MCF 10A (cell line): ENCODE measurements around the gene ZC3HAV1. TPM values are rescaled to one million over a fixed set of nuclear protein-coding genes. Genes with fewer than 3 reads are reported as not detected.

ENCODE experiments used
- BruUV-seq: library from RNA; stranded (reverse); fragments of 400-500 nt; replicated peaks from 2 replicates; lab custom pipeline; 2021; lab: Mats Ljungman, UMichigan
- CTCF ChIA-PET: fragments of 300-600 bp; sonication (Branson Sonifier 250); formaldehyde crosslinking; extraction: SDS; loops from one replicate; lab custom pipeline; 2021; ENCODE audit warnings: antibody characterized with exemption, inconsistent platforms; lab: Yijun Ruan, JAX
- POLR2A ChIA-PET: fragments of 300-600, 350-650 bp; sonication (Branson Sonifier 250); formaldehyde crosslinking; extraction: SDS; loops from one replicate; lab custom pipeline; 2020; ENCODE audit warnings: antibody characterized with exemption, inconsistent platforms; lab: Yijun Ruan, JAX
- DNase-seq: peaks from one replicate; pipeline ENCODE4 v3.0.0-alpha.2; 2018; ENCODE audit not compliant: unreplicated experiment
- H3K27ac Mint-ChIP-seq: one replicate; pipeline ENCODE4 v1.8.0; 2022; ENCODE audit warnings: mild to moderate bottlenecking, low read depth, mixed read lengths; ENCODE audit not compliant: unreplicated experiment
- H3K27me3 Mint-ChIP-seq: one replicate; pipeline ENCODE4 v1.8.0; 2022; ENCODE audit warnings: mixed read lengths; ENCODE audit not compliant: insufficient read depth, unreplicated experiment
- H3K36me3 Mint-ChIP-seq: one replicate; pipeline ENCODE4 v1.8.0; 2022; ENCODE audit warnings: mild to moderate bottlenecking, moderate library complexity, mixed read lengths; ENCODE audit not compliant: insufficient read depth, unreplicated experiment
- H3K4me1 Mint-ChIP-seq: one replicate; pipeline ENCODE4 v1.8.0; 2022; ENCODE audit warnings: mixed read lengths; ENCODE audit not compliant: insufficient read depth, unreplicated experiment
- H3K4me3 Mint-ChIP-seq: one replicate; pipeline ENCODE4 v1.8.0; 2022; ENCODE audit warnings: mild to moderate bottlenecking, moderate library complexity, mixed read lengths; ENCODE audit not compliant: unreplicated experiment
- H3K9me3 Mint-ChIP-seq: one replicate; pipeline ENCODE4 v1.8.0; 2022; ENCODE audit warnings: mixed read lengths; ENCODE audit not compliant: unreplicated experiment
- CTCF ChIP-seq: fragments of 200-600 bp; IDR thresholded peaks from one replicate; pipeline ENCODE4 v1.8.0; 2022; ENCODE audit warnings: antibody characterized with exemption, mild to moderate bottlenecking; ENCODE audit not compliant: unreplicated experiment
- intact Hi-C: fragments of 100-400 bp; cut with micrococcal nuclease; formaldehyde crosslinking; loops from 2 replicates; pipeline ENCODE4 v1.14.1; 2022
- total RNA-seq: library from RNA; stranded (reverse); gene quantifications from 2 replicates; pipeline ENCODE4 v1.2.3, GENCODE V29; 2022

The ZC3HAV1 gene
- total RNA-seq, 1 experiment from 2014 or later, result 14.2 TPM

- no peak overlapping the region for H3K27ac Mint-ChIP-seq
- peaks cover 20% of the 10 kb centered on the region for H3K4me1 Mint-ChIP-seq
- BruUV-seq, result no TSS peak
- intact Hi-C loops, result no loop called here
- no peak for TF ChIP-seq CTCF
- ChIA-PET POLR2A (no interaction called here), CTCF (no interaction called here)
- no peaks in the 10 kb centered on the region for H3K27me3 Mint-ChIP-seq
- no peak for DNase-seq
- no peak overlapping the region for H3K4me3 Mint-ChIP-seq
- H3K9me3 Mint-ChIP-seq, result no peaks in the 10 kb centered on the region
- no peaks in the 10 kb centered on the region for H3K36me3 Mint-ChIP-seq
These were observed 70.8 kb downstream of the ZC3HAV1 start for GRCh38 chr7:139038691-139039090.

GRCh38 chr7:139036901-139037300, 72.6 kb downstream of the ZC3HAV1 start:
- CTCF ChIA-PET, result interaction anchor here (0.6 to 2.5 kb wide), 5 partner anchors 8 to 155 kb away, joined by 3 to 12 read pairs (median 3); no protein-coding TSS in a partner anchor
- BruUV-seq, result no TSS peak
- intact Hi-C loops, result no loop called here
- peaks cover 21% of the 10 kb centered on the region for H3K4me1 Mint-ChIP-seq
- DNase-seq, result peak; percentile 39
- no peak overlapping the region for H3K27ac Mint-ChIP-seq
- peaks cover 11% of the 10 kb centered on the region for H3K36me3 Mint-ChIP-seq
- no peak for TF ChIP-seq CTCF
- H3K9me3 Mint-ChIP-seq, result no peaks in the 10 kb centered on the region
- H3K4me3 Mint-ChIP-seq, result no peak overlapping the region
- H3K27me3 Mint-ChIP-seq, result no peaks in the 10 kb centered on the region
- POLR2A ChIA-PET, result interaction anchor here (0.5 to 2.1 kb wide), 7 partner anchors 12 to 155 kb away, joined by 3 to 6 read pairs (median 3); no protein-coding TSS in a partner anchor

- TF ChIP-seq CTCF, result no peak
- Mint-ChIP-seq H3K27ac (peak within 1 kb of the TSS; percentile 85), H3K9me3 (no peaks in the 10 kb centered on the region), H3K4me1 (peaks cover 21% of the 10 kb centered on the region), H3K27me3 (no peaks in the 10 kb centered on the region), H3K4me3 (peak within 1 kb of the TSS; percentile 73), H3K36me3 (peaks cover 22% of the 10 kb centered on the region)
- ChIA-PET POLR2A (interaction anchor here (0.5 to 2.1 kb wide), 12 partner anchors 11 to 149 kb away, joined by 3 to 6 read pairs (median 4); no protein-coding TSS in a partner anchor), CTCF (interaction anchor here (0.6 to 2.5 kb wide), 5 partner anchors 11 to 1325 kb away, joined by 3 to 12 read pairs (median 4); no protein-coding TSS in a partner anchor)
- no TSS peak for BruUV-seq
- DNase-seq, result peak; percentile 62
- intact Hi-C loops, result no loop called here
These were observed 73.8 kb downstream of the ZC3HAV1 start, which contains the start of gene ZC3HAV1L for GRCh38 chr7:139035586-139036353. Gene ZC3HAV1L (minus strand): TSS chr7:139036042. CDS start chr7:139036017, 25 bp downstream.
